ENCODE results near the gene EXOC8. TPM values are rescaled to one million over a fixed set of nuclear protein-coding genes. Genes with fewer than 3 reads are reported as not detected.

The EXOC8 gene
- total and polyA plus RNA-seq, 2 experiments from 2014 or later, result 2.3 to 14.4 TPM

DNA sequence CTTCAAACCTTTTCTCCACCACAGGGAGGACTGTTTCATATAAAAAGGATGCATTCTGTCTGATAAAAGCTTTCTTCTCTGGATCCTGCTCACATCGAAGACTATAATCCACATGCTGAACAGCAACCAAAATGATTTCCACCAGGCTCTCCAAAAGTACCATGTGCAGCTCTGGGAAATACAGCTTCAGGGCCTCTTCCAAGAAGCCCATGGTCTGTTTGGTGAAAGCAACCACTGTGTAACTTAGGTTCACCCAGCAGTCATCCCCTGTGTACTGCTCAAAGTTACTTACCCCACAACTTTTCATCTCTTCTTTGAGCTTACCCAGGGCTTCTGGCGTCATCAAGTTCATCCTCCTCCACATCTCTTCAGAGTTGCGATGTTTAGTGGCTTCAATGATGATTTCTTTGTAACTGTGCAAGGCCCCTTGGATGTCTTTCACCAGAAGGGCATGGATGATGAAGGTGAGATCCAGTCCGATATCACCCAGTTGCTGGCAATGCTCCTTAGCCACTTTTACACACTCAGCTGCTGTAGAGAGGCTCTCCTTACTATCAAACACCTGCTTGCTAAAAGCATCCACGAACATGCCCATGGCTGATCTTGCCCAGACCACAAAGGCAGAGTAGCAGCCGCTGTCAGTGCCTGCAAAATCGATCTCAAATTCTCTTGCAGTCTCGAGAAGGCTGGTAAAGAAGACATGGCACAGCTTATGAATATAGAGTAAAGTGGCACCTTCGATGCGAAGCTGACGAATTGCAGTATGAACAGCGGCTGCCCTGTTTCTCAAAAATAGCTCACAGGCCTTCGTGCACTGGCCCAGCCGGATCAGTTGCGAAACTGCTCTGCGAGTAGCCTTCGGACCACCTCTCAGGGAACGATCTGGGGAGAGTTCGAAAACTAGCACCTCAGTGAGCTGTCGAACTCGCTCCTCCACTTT, 1.7 kb downstream of the EXOC8 start:
- peaks cover 25% of the 10 kb centered on the region for H3K36me3 Mint-ChIP-seq (ENCODE audit: low read depth)
- Histone ChIP-seq H2AFZ (no peak overlapping the region), H3K27ac (ENCODE audit: low read depth) (no peak overlapping the region), H3K9me2 (ENCODE audit: insufficient read depth) (no peaks in the 10 kb centered on the region), H3K4me2 (peak overlapping the region; percentile 86), H3K4me1 (ENCODE audit: insufficient read depth) (peaks cover 35% of the 10 kb centered on the region), H4K20me1 (replicated peaks; ENCODE audit: insufficient read depth) (peaks cover 8% of the 10 kb centered on the region; the same call in 1 of the 2 replicates), H3K4me3 (peak overlapping the region; percentile 90), H3F3A (replicated peaks; ENCODE audit: low read depth) (no peaks in the 10 kb centered on the region), H3K79me2 (replicated peaks; ENCODE audit: insufficient read depth) (peaks cover 74% of the 10 kb centered on the region), H3K27me3 (ENCODE audit: insufficient read depth) (no peaks in the 10 kb centered on the region), H3K36me3 (ENCODE audit: insufficient read depth) (no peaks in the 10 kb centered on the region; the same call in 1 of the 2 replicates)
- no peak for TF ChIP-seq POLR2AphosphoS5 (IDR thresholded peaks at IDR 0.05; ENCODE audit: low read depth)
- TF ChIP-seq ZNF114 (CRISPR knock-in tag; IDR thresholded peaks at IDR 0.05), result no peak
- TF ChIP-seq JUNB (IDR thresholded peaks at IDR 0.05; ENCODE audit: unreplicated experiment), result no peak
- TF ChIP-seq EZH2phosphoT487 (IDR thresholded peaks at IDR 0.05; ENCODE audit: unreplicated experiment), result no peak
- TF ChIP-seq NANOG (IDR thresholded peaks at IDR 0.05; ENCODE audit: borderline replicate concordance), result no peak
- TF ChIP-seq, protein P1, sequence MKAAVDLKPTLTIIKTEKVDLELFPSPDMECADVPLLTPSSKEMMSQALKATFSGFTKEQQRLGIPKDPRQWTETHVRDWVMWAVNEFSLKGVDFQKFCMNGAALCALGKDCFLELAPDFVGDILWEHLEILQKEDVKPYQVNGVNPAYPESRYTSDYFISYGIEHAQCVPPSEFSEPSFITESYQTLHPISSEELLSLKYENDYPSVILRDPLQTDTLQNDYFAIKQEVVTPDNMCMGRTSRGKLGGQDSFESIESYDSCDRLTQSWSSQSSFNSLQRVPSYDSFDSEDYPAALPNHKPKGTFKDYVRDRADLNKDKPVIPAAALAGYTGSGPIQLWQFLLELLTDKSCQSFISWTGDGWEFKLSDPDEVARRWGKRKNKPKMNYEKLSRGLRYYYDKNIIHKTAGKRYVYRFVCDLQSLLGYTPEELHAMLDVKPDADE (IDR thresholded peaks at IDR 0.05), result no peak
- TF ChIP-seq EZH2 (IDR thresholded peaks at IDR 0.05; ENCODE audit: low read depth, unreplicated experiment), result no peak
- TF ChIP-seq, protein P2, sequence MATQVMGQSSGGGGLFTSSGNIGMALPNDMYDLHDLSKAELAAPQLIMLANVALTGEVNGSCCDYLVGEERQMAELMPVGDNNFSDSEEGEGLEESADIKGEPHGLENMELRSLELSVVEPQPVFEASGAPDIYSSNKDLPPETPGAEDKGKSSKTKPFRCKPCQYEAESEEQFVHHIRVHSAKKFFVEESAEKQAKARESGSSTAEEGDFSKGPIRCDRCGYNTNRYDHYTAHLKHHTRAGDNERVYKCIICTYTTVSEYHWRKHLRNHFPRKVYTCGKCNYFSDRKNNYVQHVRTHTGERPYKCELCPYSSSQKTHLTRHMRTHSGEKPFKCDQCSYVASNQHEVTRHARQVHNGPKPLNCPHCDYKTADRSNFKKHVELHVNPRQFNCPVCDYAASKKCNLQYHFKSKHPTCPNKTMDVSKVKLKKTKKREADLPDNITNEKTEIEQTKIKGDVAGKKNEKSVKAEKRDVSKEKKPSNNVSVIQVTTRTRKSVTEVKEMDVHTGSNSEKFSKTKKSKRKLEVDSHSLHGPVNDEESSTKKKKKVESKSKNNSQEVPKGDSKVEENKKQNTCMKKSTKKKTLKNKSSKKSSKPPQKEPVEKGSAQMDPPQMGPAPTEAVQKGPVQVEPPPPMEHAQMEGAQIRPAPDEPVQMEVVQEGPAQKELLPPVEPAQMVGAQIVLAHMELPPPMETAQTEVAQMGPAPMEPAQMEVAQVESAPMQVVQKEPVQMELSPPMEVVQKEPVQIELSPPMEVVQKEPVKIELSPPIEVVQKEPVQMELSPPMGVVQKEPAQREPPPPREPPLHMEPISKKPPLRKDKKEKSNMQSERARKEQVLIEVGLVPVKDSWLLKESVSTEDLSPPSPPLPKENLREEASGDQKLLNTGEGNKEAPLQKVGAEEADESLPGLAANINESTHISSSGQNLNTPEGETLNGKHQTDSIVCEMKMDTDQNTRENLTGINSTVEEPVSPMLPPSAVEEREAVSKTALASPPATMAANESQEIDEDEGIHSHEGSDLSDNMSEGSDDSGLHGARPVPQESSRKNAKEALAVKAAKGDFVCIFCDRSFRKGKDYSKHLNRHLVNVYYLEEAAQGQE (IDR thresholded peaks at IDR 0.05; ENCODE audit: unreplicated experiment), result no peak
- no peak for TF ChIP-seq CREB1 (CRISPR knock-in tag; IDR thresholded peaks at IDR 0.05; ENCODE audit: low read depth)
- TF ChIP-seq, protein P3, sequence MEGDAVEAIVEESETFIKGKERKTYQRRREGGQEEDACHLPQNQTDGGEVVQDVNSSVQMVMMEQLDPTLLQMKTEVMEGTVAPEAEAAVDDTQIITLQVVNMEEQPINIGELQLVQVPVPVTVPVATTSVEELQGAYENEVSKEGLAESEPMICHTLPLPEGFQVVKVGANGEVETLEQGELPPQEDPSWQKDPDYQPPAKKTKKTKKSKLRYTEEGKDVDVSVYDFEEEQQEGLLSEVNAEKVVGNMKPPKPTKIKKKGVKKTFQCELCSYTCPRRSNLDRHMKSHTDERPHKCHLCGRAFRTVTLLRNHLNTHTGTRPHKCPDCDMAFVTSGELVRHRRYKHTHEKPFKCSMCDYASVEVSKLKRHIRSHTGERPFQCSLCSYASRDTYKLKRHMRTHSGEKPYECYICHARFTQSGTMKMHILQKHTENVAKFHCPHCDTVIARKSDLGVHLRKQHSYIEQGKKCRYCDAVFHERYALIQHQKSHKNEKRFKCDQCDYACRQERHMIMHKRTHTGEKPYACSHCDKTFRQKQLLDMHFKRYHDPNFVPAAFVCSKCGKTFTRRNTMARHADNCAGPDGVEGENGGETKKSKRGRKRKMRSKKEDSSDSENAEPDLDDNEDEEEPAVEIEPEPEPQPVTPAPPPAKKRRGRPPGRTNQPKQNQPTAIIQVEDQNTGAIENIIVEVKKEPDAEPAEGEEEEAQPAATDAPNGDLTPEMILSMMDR (conservative IDR thresholded peaks at IDR 0.05; ENCODE audit: low read depth in 2 of 2), result no peak
- no peak for TF ChIP-seq ZNF331 (CRISPR knock-in tag; IDR thresholded peaks at IDR 0.05; ENCODE audit: low read depth)
- TF ChIP-seq, protein P4, sequence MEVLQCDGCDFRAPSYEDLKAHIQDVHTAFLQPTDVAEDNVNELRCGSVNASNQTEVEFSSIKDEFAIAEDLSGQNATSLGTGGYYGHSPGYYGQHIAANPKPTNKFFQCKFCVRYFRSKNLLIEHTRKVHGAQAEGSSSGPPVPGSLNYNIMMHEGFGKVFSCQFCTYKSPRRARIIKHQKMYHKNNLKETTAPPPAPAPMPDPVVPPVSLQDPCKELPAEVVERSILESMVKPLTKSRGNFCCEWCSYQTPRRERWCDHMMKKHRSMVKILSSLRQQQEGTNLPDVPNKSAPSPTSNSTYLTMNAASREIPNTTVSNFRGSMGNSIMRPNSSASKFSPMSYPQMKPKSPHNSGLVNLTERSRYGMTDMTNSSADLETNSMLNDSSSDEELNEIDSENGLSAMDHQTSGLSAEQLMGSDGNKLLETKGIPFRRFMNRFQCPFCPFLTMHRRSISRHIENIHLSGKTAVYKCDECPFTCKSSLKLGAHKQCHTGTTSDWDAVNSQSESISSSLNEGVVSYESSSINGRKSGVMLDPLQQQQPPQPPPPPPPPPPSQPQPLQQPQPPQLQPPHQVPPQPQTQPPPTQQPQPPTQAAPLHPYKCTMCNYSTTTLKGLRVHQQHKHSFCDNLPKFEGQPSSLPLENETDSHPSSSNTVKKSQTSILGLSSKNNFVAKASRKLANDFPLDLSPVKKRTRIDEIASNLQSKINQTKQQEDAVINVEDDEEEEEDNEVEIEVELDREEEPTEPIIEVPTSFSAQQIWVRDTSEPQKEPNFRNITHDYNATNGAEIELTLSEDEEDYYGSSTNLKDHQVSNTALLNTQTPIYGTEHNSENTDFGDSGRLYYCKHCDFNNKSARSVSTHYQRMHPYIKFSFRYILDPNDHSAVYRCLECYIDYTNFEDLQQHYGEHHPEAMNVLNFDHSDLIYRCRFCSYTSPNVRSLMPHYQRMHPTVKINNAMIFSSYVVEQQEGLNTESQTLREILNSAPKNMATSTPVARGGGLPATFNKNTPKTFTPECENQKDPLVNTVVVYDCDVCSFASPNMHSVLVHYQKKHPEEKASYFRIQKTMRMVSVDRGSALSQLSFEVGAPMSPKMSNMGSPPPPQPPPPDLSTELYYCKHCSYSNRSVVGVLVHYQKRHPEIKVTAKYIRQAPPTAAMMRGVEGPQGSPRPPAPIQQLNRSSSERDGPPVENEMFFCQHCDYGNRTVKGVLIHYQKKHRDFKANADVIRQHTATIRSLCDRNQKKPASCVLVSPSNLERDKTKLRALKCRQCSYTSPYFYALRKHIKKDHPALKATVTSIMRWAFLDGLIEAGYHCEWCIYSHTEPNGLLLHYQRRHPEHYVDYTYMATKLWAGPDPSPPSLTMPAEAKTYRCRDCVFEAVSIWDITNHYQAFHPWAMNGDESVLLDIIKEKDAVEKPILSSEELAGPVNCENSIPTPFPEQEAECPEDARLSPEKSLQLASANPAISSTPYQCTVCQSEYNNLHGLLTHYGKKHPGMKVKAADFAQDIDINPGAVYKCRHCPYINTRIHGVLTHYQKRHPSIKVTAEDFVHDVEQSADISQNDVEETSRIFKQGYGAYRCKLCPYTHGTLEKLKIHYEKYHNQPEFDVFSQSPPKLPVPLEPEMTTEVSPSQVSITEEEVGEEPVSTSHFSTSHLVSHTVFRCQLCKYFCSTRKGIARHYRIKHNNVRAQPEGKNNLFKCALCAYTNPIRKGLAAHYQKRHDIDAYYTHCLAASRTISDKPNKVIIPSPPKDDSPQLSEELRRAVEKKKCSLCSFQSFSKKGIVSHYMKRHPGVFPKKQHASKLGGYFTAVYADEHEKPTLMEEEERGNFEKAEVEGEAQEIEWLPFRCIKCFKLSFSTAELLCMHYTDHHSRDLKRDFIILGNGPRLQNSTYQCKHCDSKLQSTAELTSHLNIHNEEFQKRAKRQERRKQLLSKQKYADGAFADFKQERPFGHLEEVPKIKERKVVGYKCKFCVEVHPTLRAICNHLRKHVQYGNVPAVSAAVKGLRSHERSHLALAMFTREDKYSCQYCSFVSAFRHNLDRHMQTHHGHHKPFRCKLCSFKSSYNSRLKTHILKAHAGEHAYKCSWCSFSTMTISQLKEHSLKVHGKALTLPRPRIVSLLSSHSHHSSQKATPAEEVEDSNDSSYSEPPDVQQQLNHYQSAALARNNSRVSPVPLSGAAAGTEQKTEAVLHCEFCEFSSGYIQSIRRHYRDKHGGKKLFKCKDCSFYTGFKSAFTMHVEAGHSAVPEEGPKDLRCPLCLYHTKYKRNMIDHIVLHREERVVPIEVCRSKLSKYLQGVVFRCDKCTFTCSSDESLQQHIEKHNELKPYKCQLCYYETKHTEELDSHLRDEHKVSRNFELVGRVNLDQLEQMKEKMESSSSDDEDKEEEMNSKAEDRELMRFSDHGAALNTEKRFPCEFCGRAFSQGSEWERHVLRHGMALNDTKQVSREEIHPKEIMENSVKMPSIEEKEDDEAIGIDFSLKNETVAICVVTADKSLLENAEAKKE (CRISPR knock-in tag; IDR thresholded peaks at IDR 0.05), result no peak
- TF ChIP-seq STAT1 (IDR thresholded peaks at IDR 0.05; ENCODE audit: unreplicated experiment), result no peak
- H3K27ac Mint-ChIP-seq, result no peak overlapping the region
- peaks cover 34% of the 10 kb centered on the region for H3K4me1 Mint-ChIP-seq
- DNase-seq (ENCODE audit: low spot score) (no peak), ATAC-seq (no peak)
- H3K4me3 Mint-ChIP-seq, result peak overlapping the region; percentile 98
- peaks cover 2% of the 10 kb centered on the region; the same call in 1 of the 3 replicates for H3K9me3 Mint-ChIP-seq
- H3K27me3 Mint-ChIP-seq (ENCODE audit: insufficient read depth, low read depth, poor library complexity), result peaks cover 16% of the 10 kb centered on the region
